NCI-H2171 (cell line): Measurements from ENCODE around the gene ITSN2.
"Not testable (repeated sequence)": the region's sequence is repeated elsewhere in the genome, so short reads cannot be mapped to it uniquely, and the experiment has no call there.

Experiments
- DNase-seq: peaks from one replicate; lab custom pipeline; 2025; lab: John Stamatoyannopoulos, UW

The ITSN2 gene

GRCh38 chr2:24362253-24362652 is 1.9 kb upstream of the ITSN2 start:
- no peak for DNase-seq

GRCh38 chr2:24360963-24361330 is 611 bp upstream of the ITSN2 start:
- DNase-seq = no peak

DNA sequence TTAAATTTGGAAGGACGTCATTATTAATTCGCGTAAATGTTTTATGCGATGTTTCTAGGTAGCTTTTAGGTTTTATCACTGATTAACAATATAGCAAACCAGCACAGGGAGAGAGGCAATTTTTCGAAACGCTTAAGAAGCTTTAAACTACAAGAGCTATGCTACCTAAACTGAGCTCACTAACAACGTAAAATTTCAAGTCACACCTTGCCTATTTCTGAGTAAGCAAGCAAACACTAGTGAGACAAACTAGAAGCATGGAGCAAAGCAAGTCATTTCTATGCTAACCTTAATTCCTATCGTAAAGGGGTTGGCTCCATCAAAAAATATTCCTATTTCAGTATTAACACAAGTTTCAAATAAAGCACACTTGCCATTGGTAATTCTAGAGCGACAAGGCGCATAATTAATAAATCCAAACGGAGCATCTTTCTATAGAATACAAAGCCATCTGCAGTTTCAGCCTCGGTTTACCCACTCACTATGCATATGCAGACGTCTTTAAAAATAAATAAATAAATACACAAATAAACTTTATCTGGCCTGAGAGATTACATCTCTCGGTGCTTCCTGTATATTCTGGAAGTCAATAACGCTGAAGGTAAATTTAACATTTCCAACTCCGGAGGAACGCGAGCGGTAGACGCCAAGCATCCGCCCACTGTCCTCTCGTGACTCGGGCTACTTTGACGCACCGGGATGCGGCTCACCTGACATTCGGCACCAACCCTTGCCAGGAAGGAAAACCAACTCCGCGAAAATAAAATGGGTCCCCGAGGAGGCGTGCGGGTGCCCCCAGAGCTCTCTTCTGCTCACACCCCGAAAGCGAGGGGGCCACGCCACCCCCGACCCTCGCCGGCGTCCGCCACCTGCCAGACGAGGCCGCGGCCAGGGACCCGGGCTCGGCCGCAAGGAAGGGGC is 947 bp downstream of the ITSN2 start:
- peak; percentile 27 for DNase-seq

DNA sequence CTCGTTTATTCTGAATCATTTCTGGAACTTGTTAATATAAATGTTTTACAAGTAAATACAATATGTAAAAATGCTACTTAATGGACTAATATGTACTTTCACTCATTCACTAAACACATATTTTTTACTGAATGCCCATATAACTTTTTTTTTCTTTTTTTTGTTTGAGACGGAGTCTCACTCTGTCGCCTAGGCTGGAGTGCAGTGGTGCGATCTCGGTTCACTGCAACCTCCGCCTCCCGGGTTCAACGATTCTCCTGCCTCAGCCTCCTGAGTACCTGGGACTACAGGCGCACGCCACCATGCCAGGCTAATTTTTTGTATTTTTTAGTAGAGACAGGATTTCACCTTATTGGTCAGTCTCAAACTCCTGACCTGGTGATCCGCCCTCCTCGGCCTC is 2.6 kb downstream of the ITSN2 start:
- DNase-seq = not testable (repeated sequence)

DNA sequence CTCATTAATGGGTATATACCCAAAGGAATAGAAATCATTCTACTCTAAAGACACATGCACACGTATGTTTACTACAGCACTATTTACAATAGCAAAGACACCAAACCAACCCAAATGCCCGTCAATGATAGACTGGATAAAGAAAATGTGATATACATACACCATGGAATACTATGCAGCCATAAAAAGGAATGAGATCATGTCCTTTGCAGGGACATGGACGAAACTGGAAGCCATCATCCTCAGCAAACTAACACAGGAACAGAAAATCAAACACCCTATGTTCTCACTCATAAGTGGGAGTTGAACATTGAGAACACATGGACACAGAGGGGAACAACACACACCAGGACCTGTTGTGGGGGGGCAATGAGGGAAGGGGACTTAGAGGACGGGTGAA is 3.2 kb downstream of the ITSN2 start:
- not testable (repeated sequence) for DNase-seq

GRCh38 chr2:24354957-24355356 is 5.4 kb downstream of the ITSN2 start:
- DNase-seq = no peak

DNA sequence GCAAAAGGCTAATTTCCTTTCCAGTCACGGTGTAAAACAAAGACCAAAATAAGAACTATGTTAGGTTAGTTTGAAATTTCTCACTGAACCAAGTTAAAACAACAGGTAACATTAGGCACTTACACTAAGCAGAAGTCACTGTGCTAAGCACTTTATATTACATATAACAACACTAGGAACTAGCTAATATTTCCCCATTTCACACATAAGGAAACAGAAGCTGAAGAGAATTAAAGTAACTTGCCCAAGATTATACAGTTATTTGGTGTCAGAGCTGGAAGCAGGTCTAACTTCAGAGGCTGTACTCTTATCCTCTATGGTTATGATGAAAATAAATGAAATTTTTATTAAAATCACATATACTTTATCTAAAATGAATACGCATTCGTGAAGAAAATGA is 5.9 kb downstream of the ITSN2 start:
- no peak for DNase-seq

DNA sequence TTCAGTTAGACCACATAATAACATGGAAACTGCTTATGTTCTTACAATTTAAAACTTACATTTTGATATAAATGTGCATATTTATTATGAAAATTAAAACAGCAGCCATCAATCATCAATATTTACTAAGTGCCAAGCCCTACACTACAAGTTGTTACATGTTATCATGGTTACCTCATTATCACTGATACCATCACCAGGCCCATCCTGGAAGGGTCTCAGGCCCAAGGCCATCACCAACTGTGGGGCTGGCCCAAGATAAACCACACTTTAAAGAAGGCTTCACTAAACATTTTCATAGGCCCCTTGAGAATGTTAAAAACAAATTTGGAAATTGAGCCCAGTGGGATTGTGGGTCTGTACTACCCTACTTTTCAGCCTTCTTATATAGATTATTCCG is 6.4 kb downstream of the ITSN2 start:
- DNase-seq = no peak

- no peak for DNase-seq
These were observed 7.0 kb downstream of the ITSN2 start for GRCh38 chr2:24353364-24353763.

DNA sequence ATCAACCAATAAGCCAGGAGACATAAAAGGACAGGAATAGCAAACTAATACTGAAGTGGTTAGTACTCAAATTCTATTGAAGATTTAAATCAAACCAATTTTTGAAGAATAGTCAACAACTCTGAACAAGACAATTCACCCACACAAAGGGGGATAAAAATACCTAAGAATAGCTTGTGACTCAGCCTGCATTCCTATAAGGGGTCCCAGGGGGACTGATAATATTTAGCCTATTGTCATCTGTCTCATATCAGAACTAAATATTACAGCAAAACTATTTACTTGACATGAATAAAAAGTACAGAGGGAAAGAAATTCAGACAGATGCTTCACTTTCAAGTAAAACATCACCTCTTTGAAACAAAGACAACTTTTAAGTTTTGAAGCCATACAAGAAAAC is 7.7 kb downstream of the ITSN2 start:
- no peak for DNase-seq

- no peak for DNase-seq
These were observed 8.4 kb downstream of the ITSN2 start for GRCh38 chr2:24351981-24352380.

DNA sequence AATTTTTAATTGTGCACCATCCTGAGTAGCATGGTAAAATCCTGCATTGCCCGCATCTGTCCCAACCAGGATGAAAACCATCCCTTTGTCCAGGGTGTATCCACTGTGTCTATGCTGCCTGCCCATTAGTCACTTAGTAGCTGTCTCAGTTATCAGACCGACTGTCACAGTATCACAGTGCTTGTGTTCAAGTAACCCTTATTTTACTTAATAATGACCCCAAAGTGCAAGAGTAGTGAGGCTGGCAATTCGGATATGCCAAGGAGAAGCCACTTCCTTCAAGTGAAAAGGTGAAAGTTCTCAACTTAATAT is 8.8 kb downstream of the ITSN2 start:
- DNase-seq = no peak

DNA sequence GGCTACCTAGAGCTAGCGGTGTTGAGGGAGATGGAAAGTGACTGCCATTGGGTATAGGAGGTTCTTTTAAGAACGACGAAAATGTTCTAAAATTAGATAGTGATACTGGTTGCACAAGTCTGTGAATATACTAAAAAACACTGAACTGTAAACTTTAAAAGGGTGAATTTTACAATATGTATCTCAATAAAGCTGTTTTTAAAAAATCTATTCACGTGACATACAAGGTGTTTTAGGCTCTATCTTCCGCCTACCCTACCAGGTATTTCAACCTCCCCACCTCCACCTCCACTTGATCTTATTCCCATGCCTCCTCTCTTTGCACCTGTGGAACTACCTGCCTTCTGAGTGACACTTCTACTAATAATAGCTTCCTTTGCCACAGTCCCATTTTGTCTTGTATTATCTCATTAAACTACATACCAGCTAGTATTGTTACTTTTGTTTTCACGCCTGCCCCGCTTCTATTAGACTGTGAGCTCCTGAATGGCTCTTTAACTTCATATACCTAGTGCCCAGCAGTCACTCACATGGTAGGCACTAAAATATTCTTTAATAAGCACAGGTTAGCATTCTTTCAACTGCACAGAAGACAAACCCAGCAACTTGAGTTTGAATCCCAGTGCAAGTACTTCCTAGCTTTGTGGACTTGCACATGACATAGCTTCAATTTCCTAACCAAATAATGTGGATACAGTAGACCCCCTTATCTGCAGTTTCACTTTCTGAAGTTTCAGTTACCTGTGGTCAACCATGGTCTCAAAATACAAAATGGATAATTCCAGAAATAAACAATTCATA is 9.3 kb downstream of the ITSN2 start:
- DNase-seq = no peak

DNA sequence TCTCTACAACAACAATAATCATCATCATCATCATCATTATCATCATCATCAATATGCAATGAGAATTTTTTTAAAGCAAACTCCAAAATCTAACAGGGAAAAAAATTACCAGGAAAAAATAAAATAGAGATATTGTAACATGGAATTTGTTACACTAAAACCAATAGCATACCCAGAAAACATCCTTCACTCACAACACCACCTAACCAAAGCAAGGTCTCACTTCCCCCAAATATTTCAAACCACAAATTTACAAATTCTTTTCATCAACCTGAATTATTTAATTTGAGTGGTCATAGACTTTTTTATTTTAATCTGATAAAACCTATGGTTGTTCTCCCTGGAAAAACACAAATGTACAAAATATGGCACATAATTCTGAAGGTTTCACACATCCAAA is 11.2 kb downstream of the ITSN2 start:
- DNase-seq = no peak

- DNase-seq = no peak
These were observed 14.4 kb downstream of the ITSN2 start for GRCh38 chr2:24345937-24346336.

- DNase-seq = no peak
These were observed 17.0 kb downstream of the ITSN2 start for GRCh38 chr2:24343225-24343882.

DNA sequence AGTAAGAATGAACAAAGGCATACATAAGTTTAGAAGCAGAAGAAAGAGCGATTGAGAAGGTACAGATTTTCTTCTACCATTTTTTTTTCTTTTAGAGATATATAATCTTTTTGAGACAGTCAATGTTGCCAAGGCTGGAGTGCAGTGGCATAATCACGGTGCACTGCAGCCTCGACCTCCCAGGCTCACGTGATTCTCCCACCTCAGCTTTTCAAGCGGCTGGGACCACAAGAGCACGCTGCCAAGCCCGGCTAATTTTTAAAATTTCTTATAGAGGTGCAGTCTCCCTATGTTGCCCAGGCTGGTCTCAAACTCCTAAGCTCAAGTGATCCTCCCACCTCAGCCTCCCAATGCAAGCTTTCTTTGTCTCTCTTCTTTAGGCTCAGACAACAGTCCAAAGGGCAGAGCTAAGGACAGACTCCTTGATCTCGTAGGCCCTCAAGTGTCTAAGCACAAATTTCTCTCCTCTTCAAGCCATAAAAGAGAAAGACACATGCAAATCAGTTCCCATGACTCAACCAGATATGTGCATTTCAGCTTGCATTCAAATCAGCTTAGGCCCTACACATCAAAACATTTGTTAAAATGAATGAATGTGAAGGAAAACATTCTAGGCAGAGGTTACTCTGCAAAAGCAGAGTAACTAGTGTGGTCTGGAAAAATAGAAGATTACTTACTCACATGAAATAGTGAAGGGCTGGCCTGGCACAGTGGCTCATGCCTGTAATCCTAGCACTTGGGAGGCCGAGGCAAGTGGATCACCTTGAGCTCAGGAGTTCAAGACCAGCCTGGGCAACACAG is 18.0 kb downstream of the ITSN2 start:
- DNase-seq = no peak

DNA sequence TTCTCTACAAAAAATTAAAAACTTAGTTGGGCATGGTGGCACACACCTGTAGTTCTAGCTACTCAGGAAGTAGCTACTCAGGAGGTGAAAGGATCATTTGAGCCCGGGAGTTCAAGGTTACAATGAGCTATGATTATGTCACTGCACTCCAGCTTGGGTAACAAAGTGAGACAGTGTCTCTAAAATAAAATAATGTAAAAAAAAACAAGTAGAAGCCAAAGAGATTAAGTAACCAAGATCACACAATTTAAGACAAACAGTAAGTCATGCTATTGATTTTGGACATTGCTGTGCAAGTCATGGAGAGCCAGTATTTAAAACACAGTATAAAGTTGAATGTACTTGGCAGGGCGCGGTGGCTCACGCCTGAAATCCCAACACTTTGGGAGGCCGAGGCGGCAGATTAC is 20.5 kb downstream of the ITSN2 start:
- no peak for DNase-seq

DNA sequence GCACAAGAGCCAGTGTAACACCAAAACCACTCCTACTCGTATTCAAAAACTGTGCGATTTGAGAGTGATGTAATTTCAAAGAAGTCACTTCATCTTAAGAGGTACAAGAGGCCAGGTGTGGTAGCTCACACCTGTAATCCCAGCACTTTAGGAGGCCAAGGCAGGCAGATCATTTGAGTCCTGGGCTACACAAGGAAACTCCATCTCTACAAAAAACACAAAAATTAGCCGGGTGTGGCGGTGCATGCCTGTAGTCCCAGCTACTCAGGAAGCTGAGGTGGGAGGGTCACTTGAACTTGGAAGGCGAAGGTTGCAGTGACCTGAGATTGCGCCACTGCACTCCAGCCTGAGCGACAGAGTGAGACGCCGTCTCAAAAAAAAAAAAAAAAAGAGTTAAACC is 21.2 kb downstream of the ITSN2 start:
- not testable (repeated sequence) for DNase-seq

GRCh38 chr2:24337890-24338289 is 22.4 kb downstream of the ITSN2 start:
- no peak for DNase-seq

GRCh38 chr2:24336811-24337210 is 23.5 kb downstream of the ITSN2 start:
- no peak for DNase-seq

DNA sequence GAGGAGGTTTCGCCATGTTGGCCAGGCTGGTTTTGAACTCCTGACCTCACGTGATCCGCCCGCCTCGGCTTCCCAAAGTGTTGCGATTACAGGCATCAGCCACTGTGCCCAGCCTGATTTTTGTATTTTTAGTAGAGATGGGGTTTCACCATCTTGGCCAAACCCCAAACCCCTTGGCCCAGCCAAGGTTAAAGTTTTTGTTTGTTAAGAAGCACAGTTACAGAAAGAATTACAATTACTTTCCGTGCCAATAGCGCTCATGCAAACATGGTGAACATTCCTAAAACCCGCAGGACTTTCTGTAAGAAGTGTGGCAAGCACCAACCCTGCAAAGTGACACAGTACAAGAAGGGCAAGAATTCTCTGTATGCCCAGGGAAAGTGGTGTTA is 26.1 kb downstream of the ITSN2 start:
- no peak for DNase-seq
